Mucosa of stomach (tissue), 1 donor: ENCODE data around the gene TLR4.
A peak's percentile ranks its signal among the peaks of the same experiment; 100 is the strongest.

Experiments used
- H3K27me3 ChIP-seq: one replicate; pipeline ENCODE4 v1.7.0; 2013; ENCODE audit warnings: mild to moderate bottlenecking, low read length; ENCODE audit not compliant: control insufficient read depth, insufficient read depth
- H3K36me3 ChIP-seq: one replicate; pipeline ENCODE4 v1.7.0; 2013; ENCODE audit warnings: low read length; ENCODE audit not compliant: control insufficient read depth, insufficient read depth
- H3K4me1 ChIP-seq: one replicate; pipeline ENCODE4 v1.7.0; 2013; ENCODE audit warnings: mild to moderate bottlenecking, low read length; ENCODE audit not compliant: control insufficient read depth, insufficient read depth
- H3K4me3 ChIP-seq: one replicate; pipeline ENCODE4 v1.7.0; 2013; ENCODE audit warnings: low read length
- H3K9ac ChIP-seq: one replicate; pipeline ENCODE4 v1.7.0; 2013; ENCODE audit warnings: mild to moderate bottlenecking, low read length, moderate library complexity
- H3K9me3 ChIP-seq: one replicate; pipeline ENCODE4 v1.7.0; 2013; ENCODE audit warnings: mild to moderate bottlenecking, low read length, moderate library complexity; ENCODE audit not compliant: control insufficient read depth
- donor health status: Pancreatic carcinoma.

Gene TLR4

DNA sequence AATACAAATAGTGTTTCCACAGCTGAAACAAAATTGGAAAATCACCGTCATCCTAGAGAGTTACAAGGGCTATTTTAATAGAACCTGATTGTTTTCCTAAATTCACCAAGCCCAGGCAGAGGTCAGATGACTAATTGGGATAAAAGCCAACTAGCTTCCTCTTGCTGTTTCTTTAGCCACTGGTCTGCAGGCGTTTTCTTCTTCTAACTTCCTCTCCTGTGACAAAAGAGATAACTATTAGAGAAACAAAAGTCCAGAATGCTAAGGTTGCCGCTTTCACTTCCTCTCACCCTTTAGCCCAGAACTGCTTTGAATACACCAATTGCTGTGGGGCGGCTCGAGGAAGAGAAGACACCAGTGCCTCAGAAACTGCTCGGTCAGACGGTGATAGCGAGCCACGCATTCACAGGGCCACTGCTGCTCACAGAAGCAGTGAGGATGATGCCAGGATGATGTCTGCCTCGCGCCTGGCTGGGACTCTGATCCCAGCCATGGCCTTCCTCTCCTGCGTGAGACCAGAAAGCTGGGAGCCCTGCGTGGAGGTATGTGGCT lies at the start of gene TLR4:
Gene TLR4, plus strand, starts transcription at position 380 of the 552 bp plus-strand sequence. Its CDS starts 70 bp downstream, at position 450.
- Histone ChIP-seq H3K36me3 (no peaks in the 10 kb centered on the region), H3K27me3 (no peaks in the 10 kb centered on the region), H3K4me3 (no peak within 1 kb of the TSS), H3K9ac (peak within 1 kb of the TSS; percentile 24), H3K4me1 (no peaks in the 10 kb centered on the region), H3K9me3 (no peaks in the 10 kb centered on the region)

DNA sequence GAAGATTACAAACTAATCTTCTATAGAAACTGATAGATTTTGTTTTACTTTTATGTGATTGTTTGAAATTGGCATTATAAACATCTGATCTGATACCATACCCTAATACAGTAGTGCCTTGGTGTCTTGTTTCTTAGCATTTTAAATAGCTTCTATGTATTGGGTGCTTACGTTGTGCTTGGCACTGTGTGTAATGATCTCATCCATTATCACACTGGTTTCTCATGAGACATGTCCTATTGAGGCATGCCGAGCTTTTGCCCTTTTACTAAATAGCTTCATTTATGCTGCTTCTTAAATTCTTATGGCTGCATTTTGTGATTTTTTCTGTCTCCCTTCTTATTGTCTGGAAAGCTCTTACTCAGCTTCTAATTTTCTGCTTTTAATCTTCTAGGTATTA lies 48.2 kb upstream of the TLR4 start:
- no peaks in the 10 kb centered on the region for H3K27me3 ChIP-seq
- H3K36me3 ChIP-seq = no peaks in the 10 kb centered on the region
- H3K4me1 ChIP-seq = no peaks in the 10 kb centered on the region
- no peak overlapping the region for H3K9ac ChIP-seq
- H3K9me3 ChIP-seq = no peaks in the 10 kb centered on the region
- no peak overlapping the region for H3K4me3 ChIP-seq

DNA sequence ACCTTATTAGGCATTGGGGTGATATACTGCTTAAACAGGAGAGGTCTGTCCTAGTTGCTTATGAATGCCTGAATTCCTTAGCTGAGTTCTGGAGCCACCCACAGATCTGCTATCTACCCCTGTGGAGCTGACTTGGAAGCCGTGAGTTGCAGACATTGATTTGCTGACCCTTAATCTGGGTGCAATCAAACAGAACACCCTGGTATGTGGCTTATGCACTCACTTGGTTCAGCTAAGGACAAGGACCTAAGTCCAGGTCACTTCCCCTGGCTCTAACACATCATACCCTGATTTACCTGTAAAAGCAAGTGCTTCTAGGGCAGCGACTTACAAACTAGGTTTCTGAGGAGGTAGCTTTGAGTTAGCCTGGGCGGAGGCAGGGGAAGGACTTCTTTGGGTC lies 41.6 kb upstream of the TLR4 start:
- H3K9ac ChIP-seq = no peak overlapping the region
- no peak overlapping the region for H3K4me3 ChIP-seq
- no peaks in the 10 kb centered on the region for H3K36me3 ChIP-seq
- no peaks in the 10 kb centered on the region for H3K4me1 ChIP-seq
- H3K27me3 ChIP-seq = no peaks in the 10 kb centered on the region
- H3K9me3 ChIP-seq = no peaks in the 10 kb centered on the region

DNA sequence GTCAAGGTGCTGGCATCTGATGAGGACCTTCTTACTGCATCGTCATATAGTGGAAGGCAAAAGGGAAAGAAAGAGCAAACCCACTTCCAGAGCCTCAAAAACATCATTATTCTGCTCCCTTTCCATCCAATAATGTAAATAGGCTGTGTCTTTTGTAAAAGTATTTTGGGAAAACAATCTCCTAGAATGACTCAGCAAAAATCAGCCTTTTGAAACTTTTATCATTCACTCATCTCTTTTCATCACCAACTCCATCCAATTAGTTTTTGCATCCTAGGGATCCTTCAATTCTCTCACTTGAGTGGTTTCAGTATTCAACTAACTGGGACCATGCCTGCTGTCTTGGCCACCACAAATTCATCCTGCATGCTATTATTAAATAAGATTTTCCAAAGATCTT lies 39.8 kb upstream of the TLR4 start:
- Histone ChIP-seq H3K27me3 (no peaks in the 10 kb centered on the region), H3K9ac (no peak overlapping the region), H3K36me3 (no peaks in the 10 kb centered on the region), H3K4me1 (no peaks in the 10 kb centered on the region), H3K9me3 (no peaks in the 10 kb centered on the region), H3K4me3 (no peak overlapping the region)

DNA sequence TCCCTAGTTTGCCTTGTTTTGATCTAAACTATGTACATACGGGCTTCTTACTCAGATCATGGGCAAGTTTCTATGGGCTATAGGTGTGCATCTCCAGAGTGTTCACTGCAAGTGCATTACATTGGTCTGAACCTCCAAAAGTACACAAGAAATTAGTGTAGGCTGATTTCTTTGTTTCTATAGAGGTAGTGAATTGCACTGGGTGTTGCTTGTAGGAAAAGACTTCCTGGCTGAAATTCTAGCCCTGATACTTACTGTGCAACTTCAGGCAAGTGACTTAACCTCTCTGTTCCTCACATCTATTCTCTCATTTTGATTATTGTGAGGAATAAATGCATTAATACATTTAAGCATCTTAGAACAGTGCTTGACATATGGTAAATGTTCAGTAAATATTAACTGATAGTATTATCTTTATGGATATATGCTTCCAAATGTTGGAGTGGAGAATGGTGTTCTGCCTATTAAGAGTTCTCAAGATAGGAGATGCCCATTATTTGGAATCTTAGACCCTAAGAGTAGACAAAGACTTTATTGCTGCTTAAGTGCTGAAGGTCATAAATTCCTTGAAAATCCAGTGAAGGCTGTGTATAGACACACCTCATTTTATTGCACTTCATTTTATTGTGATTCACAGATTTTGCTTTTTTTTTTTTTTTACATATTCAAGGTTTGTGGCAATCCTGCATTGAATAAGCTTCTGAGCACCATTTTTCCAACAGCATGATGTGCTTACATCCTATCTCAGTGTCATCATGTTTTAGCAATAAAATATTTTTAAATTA lies 38.4 kb upstream of the TLR4 start:
- Histone ChIP-seq H3K4me1 (no peaks in the 10 kb centered on the region), H3K36me3 (no peaks in the 10 kb centered on the region), H3K27me3 (no peaks in the 10 kb centered on the region), H3K4me3 (no peak overlapping the region), H3K9me3 (no peaks in the 10 kb centered on the region), H3K9ac (no peak overlapping the region)

DNA sequence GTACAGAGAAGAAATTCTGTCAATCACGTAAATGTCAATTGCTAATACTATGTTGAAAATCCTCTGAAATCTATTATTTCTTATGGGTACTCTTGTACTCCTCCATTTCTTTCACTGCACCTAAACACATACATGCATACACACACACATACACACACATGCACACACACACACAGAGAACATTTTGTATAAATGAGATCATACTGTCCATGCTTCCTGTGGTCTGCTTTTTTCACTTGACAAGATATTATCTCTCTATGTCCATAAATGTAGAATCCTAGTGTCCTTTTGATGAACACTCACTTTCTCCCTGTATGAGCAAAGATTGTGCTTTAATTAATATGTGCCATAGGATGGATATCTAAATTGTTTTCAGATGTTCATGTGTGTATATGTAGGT lies 32.7 kb upstream of the TLR4 start:
- Histone ChIP-seq H3K27me3 (no peaks in the 10 kb centered on the region), H3K4me3 (no peak overlapping the region), H3K9me3 (no peaks in the 10 kb centered on the region), H3K36me3 (no peaks in the 10 kb centered on the region), H3K9ac (no peak overlapping the region), H3K4me1 (no peaks in the 10 kb centered on the region)

DNA sequence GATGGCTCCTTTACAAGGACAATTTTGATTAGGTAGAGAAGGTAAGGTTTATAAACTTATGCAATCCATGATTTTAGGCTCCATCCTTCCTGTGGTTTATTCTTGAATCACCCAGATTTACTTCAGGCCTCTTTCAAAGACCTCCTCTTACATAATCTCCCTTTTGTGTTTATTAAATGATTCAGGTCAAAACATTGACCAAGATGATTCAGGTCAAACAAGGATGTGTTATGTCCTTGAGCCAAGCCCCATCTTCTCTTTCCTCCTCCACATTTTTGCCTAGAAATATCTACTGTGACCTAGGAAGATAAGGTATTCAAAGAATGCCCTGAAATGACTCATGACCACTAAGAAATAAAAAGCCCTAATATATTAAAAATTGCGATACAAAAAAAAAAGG lies 31.8 kb upstream of the TLR4 start:
- H3K9me3 ChIP-seq = no peaks in the 10 kb centered on the region
- H3K36me3 ChIP-seq = no peaks in the 10 kb centered on the region
- H3K4me3 ChIP-seq = no peak overlapping the region
- H3K9ac ChIP-seq = no peak overlapping the region
- no peaks in the 10 kb centered on the region for H3K4me1 ChIP-seq
- H3K27me3 ChIP-seq = no peaks in the 10 kb centered on the region

DNA sequence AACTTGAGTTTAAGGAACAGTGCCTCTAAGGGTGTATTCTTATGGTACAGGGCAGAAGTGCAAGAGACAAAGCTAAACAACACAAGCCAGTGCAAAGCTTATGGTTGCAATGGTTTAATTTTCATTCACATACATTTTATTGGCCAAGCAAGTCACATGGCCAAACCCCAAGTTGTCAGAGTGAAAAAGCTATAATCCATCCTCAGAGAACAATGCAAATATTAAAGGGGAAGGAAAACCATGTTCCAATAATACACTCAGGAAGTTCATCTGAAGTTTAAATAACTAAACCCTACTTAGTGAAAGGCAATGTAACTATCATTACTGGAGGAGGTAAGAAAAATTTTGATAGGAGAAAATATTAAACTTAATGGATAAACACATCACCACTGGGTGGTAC lies 26.6 kb upstream of the TLR4 start:
- Histone ChIP-seq H3K36me3 (no peaks in the 10 kb centered on the region), H3K9me3 (no peaks in the 10 kb centered on the region), H3K4me1 (no peaks in the 10 kb centered on the region), H3K4me3 (no peak overlapping the region), H3K9ac (no peak overlapping the region), H3K27me3 (no peaks in the 10 kb centered on the region)

DNA sequence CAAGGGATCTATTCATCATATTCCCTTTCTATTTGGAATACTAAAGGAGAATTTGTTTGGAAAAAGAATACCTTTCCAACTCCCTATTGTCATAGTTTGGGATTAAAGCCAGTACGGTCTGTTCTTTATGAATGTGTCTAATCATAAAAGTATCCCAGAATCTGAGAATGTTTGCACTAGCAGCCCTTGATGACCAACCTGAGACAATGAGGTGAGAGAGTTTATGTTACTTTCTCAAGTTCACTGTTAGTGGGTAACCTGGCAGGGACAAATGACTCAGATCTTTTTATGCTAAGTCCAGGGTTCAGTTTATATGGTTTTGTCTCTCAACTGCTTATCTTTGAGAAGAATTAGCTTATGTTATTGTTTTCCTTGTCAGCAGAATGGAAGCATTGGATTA lies 25.3 kb upstream of the TLR4 start:
- H3K4me1 ChIP-seq = no peaks in the 10 kb centered on the region
- no peaks in the 10 kb centered on the region for H3K27me3 ChIP-seq
- H3K36me3 ChIP-seq = no peaks in the 10 kb centered on the region
- H3K9ac ChIP-seq = no peak overlapping the region
- H3K9me3 ChIP-seq = no peaks in the 10 kb centered on the region
- H3K4me3 ChIP-seq = no peak overlapping the region

DNA sequence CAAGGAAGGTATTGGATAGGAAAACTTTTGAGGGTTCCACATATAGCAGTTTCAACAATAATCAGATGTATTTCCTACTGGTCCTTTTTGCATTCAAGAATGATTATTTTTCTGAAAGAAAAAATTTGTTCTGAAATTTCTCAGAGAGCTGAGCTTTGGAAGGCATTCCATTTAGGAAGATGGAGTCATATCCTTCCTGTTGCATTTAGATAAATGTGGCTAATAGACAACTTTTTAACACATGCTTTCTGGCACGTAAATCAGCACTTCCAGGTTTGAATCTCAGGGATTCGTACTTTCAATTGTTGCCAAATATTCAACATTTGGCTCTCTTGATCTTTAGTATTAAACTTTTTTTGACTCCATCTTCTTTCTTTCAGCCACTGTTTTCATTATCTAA lies 24.8 kb upstream of the TLR4 start:
- H3K36me3 ChIP-seq = no peaks in the 10 kb centered on the region
- no peak overlapping the region for H3K4me3 ChIP-seq
- H3K27me3 ChIP-seq = no peaks in the 10 kb centered on the region
- H3K9me3 ChIP-seq = no peaks in the 10 kb centered on the region
- no peaks in the 10 kb centered on the region for H3K4me1 ChIP-seq
- no peak overlapping the region for H3K9ac ChIP-seq

DNA sequence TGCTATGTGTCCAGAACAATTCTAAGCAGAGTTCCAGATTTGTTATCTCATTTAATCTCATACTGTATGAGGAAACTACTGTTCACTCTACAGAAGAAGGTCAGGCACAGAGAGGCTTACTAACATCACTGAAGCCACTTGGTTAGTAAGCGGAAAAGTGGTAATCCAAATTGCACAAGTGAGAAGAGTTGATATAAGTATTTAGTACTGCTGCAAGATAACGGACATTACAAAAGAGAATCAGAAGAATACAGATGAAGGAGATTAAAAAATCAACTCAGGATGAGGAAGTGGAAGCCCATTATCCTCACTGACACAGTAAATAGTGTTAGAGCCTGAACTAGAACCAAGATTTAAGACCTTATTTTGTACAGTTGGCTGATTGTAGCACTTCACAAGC lies 22.3 kb upstream of the TLR4 start:
- H3K4me1 ChIP-seq = no peaks in the 10 kb centered on the region
- no peak overlapping the region for H3K4me3 ChIP-seq
- H3K36me3 ChIP-seq = no peaks in the 10 kb centered on the region
- no peak overlapping the region for H3K9ac ChIP-seq
- H3K27me3 ChIP-seq = no peaks in the 10 kb centered on the region
- H3K9me3 ChIP-seq = no peaks in the 10 kb centered on the region

DNA sequence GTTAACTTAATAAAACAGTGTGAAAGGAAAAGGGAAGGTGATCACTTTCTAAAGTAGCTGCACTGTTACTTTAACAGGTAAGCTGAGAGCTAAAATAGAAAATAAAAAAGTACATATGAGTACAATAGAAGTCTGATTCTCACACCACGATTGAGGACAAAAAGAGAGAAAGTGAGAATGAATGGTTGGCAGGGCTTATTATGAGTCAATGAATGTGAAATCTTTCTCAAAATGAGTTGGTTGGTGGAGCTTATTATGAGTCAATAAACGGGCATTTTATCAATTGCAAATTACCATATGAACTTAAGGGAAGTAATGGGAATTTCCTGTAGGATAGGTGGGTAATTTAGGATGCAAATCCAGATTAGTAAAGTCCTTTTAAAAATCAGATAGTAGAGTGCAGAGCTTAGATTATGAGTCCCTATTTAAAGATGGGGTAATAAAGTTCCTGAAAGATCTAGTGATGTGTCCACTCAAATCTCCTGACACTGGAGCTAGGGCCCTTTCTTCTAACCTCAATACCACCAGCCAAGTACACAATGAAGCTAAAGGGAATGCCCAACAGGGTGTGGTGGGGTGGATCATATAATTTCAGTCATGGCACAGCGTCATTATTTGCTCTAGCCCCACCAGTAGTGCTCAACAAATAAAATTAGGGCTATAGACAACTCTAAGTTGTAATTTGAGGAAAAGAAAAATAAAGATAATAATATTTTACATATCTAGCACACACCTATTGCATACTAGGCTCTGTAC lies 21.1 kb upstream of the TLR4 start:
- Histone ChIP-seq H3K27me3 (no peaks in the 10 kb centered on the region), H3K9ac (no peak overlapping the region), H3K4me1 (no peaks in the 10 kb centered on the region), H3K9me3 (no peaks in the 10 kb centered on the region), H3K4me3 (no peak overlapping the region), H3K36me3 (no peaks in the 10 kb centered on the region)
